ENCODE data around the gene GNMT.

DNA sequence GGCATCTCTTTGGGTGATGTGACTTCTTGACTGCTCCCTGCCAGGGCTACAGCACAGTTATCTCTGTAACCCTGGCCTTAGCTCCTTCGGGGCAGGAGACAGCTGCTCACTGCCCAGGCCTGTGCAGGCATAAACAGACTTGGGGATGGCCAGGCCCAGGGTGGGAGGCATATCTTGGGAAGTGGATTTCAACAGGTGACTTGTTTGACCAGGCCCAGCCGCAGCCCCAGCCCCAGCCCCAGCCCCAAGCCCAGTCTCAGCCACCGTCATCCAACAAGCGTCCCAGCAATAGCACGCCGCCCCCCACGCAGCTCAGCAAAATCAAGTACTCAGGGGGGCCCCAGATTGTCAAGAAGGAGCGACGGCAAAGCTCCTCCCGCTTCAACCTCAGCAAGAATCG is 45.7 kb downstream of the GNMT start:
- TF ChIP-seq, protein P1, sequence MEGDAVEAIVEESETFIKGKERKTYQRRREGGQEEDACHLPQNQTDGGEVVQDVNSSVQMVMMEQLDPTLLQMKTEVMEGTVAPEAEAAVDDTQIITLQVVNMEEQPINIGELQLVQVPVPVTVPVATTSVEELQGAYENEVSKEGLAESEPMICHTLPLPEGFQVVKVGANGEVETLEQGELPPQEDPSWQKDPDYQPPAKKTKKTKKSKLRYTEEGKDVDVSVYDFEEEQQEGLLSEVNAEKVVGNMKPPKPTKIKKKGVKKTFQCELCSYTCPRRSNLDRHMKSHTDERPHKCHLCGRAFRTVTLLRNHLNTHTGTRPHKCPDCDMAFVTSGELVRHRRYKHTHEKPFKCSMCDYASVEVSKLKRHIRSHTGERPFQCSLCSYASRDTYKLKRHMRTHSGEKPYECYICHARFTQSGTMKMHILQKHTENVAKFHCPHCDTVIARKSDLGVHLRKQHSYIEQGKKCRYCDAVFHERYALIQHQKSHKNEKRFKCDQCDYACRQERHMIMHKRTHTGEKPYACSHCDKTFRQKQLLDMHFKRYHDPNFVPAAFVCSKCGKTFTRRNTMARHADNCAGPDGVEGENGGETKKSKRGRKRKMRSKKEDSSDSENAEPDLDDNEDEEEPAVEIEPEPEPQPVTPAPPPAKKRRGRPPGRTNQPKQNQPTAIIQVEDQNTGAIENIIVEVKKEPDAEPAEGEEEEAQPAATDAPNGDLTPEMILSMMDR (conservative IDR thresholded peaks at IDR 0.05; ENCODE audit: low read depth, low read length) = no peak
- TF ChIP-seq EZH2 (IDR thresholded peaks at IDR 0.05; ENCODE audit: low read length, unreplicated experiment) (no peak), EZH2phosphoT487 (IDR thresholded peaks at IDR 0.05; ENCODE audit: borderline replicate concordance, low read length) (no peak)
